Neural progenitor cell (in vitro differentiated cells): ENCODE measurements around the gene KRT33A. TPM values are rescaled to one million over a fixed set of nuclear protein-coding genes. Genes with fewer than 3 reads are reported as not detected.

Source experiments
- DNase-seq: peaks from one replicate; pipeline ENCODE4 v3.0.0-alpha.2; 2016; ENCODE audit warnings: low spot score
- H2AFZ ChIP-seq: fragments of 200-600 bp; sonication (generic); replicated peaks from 2 replicates; pipeline ENCODE4 v1.6.1; 2016; ENCODE audit warnings: antibody characterized with exemption
- H3F3A ChIP-seq: fragments of 200-600 bp; sonication (generic); 2 replicates; pipeline ENCODE4 v1.6.1; 2016; ENCODE audit warnings: antibody characterized with exemption, low read depth
- H3K27ac ChIP-seq: fragments of 200-600 bp; sonication (generic); 2 replicates; pipeline ENCODE4 v1.5.1; 2016; ENCODE audit warnings: mild to moderate bottlenecking
- H3K27me3 ChIP-seq: fragments of 200-600 bp; sonication (generic); 2 replicates; pipeline ENCODE4 v1.6.1; 2016; ENCODE audit warnings: mild to moderate bottlenecking, moderate library complexity
- H3K36me3 ChIP-seq: fragments of 200-600 bp; sonication (generic); 2 replicates; pipeline ENCODE4 v1.5.1; 2016
- H3K4me1 ChIP-seq: fragments of 200-600 bp; sonication (generic); 2 replicates; pipeline ENCODE4 v1.6.1; 2016; ENCODE audit warnings: mixed run types
- H3K4me2 ChIP-seq: fragments of 200-600 bp; sonication (generic); 2 replicates; pipeline ENCODE4 v1.6.1; 2016
- H3K4me3 ChIP-seq: fragments of 200-600 bp; sonication (generic); 2 replicates; pipeline ENCODE4 v1.5.1; 2016
- H3K79me2 ChIP-seq: fragments of 200-600 bp; sonication (generic); 2 replicates; pipeline ENCODE4 v1.6.1; 2016; ENCODE audit warnings: low read depth
- H3K9ac ChIP-seq: fragments of 200-600 bp; sonication (generic); 2 replicates; pipeline ENCODE4 v1.6.1; 2016
- H3K9me3 ChIP-seq: fragments of 200-600 bp; sonication (generic); 2 replicates; pipeline ENCODE4 v1.5.1; 2016; ENCODE audit warnings: low read depth
- H4K20me1 ChIP-seq: fragments of 200-600 bp; sonication (generic); 2 replicates; pipeline ENCODE4 v1.6.1; 2016; ENCODE audit warnings: low read depth
- H3K27ac Mint-ChIP-seq: 3 replicates; pipeline ENCODE4 v1.8.0; 2021; ENCODE audit warnings: mixed read lengths
- H3K27me3 Mint-ChIP-seq: 2 replicates; pipeline ENCODE4 v1.8.0; 2022; ENCODE audit warnings: low read depth, mild to moderate bottlenecking, inconsistent platforms, moderate library complexity, mixed read lengths; ENCODE audit not compliant: insufficient read depth
- H3K36me3 Mint-ChIP-seq: 3 replicates; pipeline ENCODE4 v1.8.0; 2021; ENCODE audit warnings: mixed read lengths
- H3K4me1 Mint-ChIP-seq: 3 replicates; pipeline ENCODE4 v1.8.0; 2021; ENCODE audit warnings: mixed read lengths
- H3K4me3 Mint-ChIP-seq: 3 replicates; pipeline ENCODE4 v1.8.0; 2021; ENCODE audit warnings: mild to moderate bottlenecking, moderate library complexity, mixed read lengths
- H3K9me3 Mint-ChIP-seq: 3 replicates; pipeline ENCODE4 v1.8.0; 2020; ENCODE audit warnings: mixed read lengths
- EZH2 ChIP-seq: fragments of 200-600 bp; sonication (generic); IDR thresholded peaks from 2 replicates; pipeline ENCODE4 v1.6.1; 2017; ENCODE audit warnings: antibody characterized with exemption, mild to moderate bottlenecking, moderate library complexity
- EZH2phosphoT487 ChIP-seq: fragments of 200-600 bp; sonication (generic); IDR thresholded peaks from 2 replicates; pipeline ENCODE4 v1.6.1; 2017; ENCODE audit warnings: antibody characterized with exemption
- total RNA-seq: library from RNA; depleted of rRNA; stranded (reverse); fragments of >200 nt; gene quantifications from 2 replicates; pipeline ENCODE4 v1.2.3, GENCODE V29; 2015; ENCODE audit warnings: low replicate concordance
- TF ChIP-seq, protein P1 (sequence below): fragments of 200-600 bp; sonication (generic); IDR thresholded peaks from 2 replicates; pipeline ENCODE4 v1.5.1; 2017; ENCODE audit warnings: antibody characterized with exemption, mild to moderate bottlenecking

Gene KRT33A
- total RNA-seq, 1 donor from 2014 or later = not detected

DNA sequence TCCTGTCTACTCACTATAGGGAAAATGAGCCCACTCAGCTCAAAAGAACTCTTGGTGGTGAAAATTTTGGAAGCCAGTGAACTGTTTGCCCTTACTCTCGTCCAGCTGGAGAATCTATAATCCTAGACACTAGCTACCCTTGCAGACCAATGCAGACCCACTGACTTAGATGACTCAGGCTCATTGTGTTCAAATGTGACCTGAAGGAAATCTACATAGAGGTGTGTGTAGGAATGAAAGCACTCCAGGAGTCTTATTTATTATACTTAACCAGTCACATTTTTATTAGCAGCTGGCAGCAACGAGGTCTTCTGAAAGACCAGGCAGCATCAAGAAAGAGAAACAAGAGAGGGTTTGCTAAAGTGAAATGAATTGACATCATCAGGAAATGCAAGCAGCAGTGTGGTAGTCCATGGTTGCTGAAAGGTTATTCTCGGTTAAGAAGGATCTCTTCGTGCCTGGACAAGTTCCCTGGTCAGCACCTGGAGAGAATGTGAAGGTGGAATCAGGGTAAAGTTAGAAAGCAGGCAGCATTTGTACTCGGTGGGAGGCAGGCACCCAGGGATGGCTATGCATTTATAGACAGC is 49.3 kb downstream of the KRT33A start:
- Mint-ChIP-seq H3K27me3 (peaks cover 4% of the 10 kb centered on the region), H3K9me3 (no peaks in the 10 kb centered on the region), H3K36me3 (no peaks in the 10 kb centered on the region), H3K27ac (no peak overlapping the region), H3K4me1 (no peaks in the 10 kb centered on the region), H3K4me3 (no peak overlapping the region)
- H2AFZ ChIP-seq = no peak overlapping the region
- H3K4me1 ChIP-seq = no peaks in the 10 kb centered on the region
- no peaks in the 10 kb centered on the region for H3K27me3 ChIP-seq
- H4K20me1 ChIP-seq = no peaks in the 10 kb centered on the region
- H3K4me3 ChIP-seq = no peak overlapping the region
- TF ChIP-seq EZH2 (no peak), EZH2phosphoT487 (no peak)
- TF ChIP-seq, protein P1, sequence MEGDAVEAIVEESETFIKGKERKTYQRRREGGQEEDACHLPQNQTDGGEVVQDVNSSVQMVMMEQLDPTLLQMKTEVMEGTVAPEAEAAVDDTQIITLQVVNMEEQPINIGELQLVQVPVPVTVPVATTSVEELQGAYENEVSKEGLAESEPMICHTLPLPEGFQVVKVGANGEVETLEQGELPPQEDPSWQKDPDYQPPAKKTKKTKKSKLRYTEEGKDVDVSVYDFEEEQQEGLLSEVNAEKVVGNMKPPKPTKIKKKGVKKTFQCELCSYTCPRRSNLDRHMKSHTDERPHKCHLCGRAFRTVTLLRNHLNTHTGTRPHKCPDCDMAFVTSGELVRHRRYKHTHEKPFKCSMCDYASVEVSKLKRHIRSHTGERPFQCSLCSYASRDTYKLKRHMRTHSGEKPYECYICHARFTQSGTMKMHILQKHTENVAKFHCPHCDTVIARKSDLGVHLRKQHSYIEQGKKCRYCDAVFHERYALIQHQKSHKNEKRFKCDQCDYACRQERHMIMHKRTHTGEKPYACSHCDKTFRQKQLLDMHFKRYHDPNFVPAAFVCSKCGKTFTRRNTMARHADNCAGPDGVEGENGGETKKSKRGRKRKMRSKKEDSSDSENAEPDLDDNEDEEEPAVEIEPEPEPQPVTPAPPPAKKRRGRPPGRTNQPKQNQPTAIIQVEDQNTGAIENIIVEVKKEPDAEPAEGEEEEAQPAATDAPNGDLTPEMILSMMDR = no peak
- no peak overlapping the region for H3K4me2 ChIP-seq
- DNase-seq = no peak
- H3K9me3 ChIP-seq = no peaks in the 10 kb centered on the region
- H3F3A ChIP-seq = no peaks in the 10 kb centered on the region
- H3K9ac ChIP-seq = no peak overlapping the region
- no peak overlapping the region for H3K27ac ChIP-seq
- no peaks in the 10 kb centered on the region for H3K36me3 ChIP-seq
- H3K79me2 ChIP-seq = no peaks in the 10 kb centered on the region

DNA sequence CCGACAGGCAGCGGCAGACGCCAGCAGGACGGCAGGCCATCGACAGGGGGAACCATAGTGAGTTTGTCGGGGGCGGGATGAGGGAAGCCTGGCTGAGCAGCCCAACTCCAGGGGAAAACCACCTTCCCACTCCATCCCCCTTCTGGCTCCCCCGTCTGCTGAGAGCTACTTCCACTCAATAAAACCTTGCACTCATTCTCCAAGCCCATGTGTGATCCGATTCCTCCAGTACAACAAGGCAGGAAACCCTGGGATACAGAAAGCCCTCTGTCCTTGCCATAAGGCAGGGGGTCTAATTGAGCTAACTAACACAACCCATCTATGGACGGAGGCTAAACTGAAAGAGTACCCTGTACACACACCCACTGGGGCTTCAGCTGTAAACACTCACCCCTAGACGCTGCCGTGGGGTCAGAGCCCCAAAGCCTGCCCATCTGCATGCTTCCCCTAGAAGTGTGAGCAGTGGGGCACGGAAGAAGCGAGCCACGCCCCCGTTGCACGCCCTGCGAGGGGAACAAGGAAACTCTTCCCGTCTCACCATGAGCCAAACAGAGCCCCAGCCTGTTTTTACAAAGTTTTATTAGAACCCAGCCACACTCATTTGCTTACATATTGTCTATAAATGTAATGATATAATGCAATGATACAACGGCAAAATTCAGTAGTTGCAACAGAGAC is 52.0 kb downstream of the KRT33A start:
- H3K9me3 Mint-ChIP-seq = no peaks in the 10 kb centered on the region
- Histone ChIP-seq H3K4me1 (no peaks in the 10 kb centered on the region), H3K4me2 (no peak overlapping the region), H3K4me3 (no peak overlapping the region), H3F3A (no peaks in the 10 kb centered on the region), H3K36me3 (no peaks in the 10 kb centered on the region), H3K9ac (no peak overlapping the region), H2AFZ (no peak overlapping the region), H4K20me1 (no peaks in the 10 kb centered on the region), H3K27me3 (no peaks in the 10 kb centered on the region), H3K79me2 (no peaks in the 10 kb centered on the region), H3K27ac (no peak overlapping the region), H3K9me3 (no peaks in the 10 kb centered on the region)
- TF ChIP-seq EZH2 (no peak), EZH2phosphoT487 (no peak)
- TF ChIP-seq, protein P1 = no peak
- H3K27ac Mint-ChIP-seq = no peak overlapping the region
- H3K4me3 Mint-ChIP-seq = no peak overlapping the region
- DNase-seq = no peak
- no peaks in the 10 kb centered on the region for H3K36me3 Mint-ChIP-seq
- peaks cover 2% of the 10 kb centered on the region for H3K27me3 Mint-ChIP-seq
- no peaks in the 10 kb centered on the region for H3K4me1 Mint-ChIP-seq

DNA sequence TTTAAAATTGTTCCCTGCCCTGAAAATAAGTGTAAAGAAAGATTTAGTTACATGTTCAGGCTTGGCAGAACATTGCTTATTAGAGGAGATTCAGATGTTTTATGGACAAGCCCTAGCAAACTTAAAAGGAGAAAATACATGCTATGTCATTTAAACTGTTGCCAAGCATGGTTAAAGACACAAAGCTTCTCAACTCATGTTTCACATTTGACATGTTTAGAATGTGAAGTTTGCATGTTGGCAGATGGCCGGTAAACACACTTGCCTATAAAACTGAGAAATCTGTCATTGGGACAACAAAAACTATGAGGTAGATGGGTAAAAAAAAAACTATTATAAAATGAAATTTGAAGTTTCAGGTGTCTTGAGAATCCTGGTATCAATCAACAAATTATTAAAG is 53.8 kb downstream of the KRT33A start:
- DNase-seq = no peak
- Histone ChIP-seq H3K79me2 (no peaks in the 10 kb centered on the region), H3F3A (no peaks in the 10 kb centered on the region), H3K9ac (no peak overlapping the region), H3K4me3 (no peak overlapping the region), H3K36me3 (no peaks in the 10 kb centered on the region), H3K4me2 (no peak overlapping the region), H4K20me1 (no peaks in the 10 kb centered on the region), H3K27me3 (no peaks in the 10 kb centered on the region), H3K9me3 (no peaks in the 10 kb centered on the region), H2AFZ (no peak overlapping the region), H3K4me1 (no peaks in the 10 kb centered on the region), H3K27ac (no peak overlapping the region)
- Mint-ChIP-seq H3K27ac (no peak overlapping the region), H3K4me3 (no peak overlapping the region), H3K27me3 (peaks cover 2% of the 10 kb centered on the region), H3K36me3 (no peaks in the 10 kb centered on the region), H3K4me1 (no peaks in the 10 kb centered on the region), H3K9me3 (no peaks in the 10 kb centered on the region)
- TF ChIP-seq EZH2 (no peak), EZH2phosphoT487 (no peak)
- TF ChIP-seq, protein P1 = no peak

Other genes with a start within 250 kb of the KRT33A start
- not detected in 2 replicates for gene KRTAP4-16, start 248.6 kb downstream of the KRT33A start, total RNA-seq
- not detected in 2 replicates for gene KRTAP4-9, start 245.4 kb downstream of the KRT33A start, total RNA-seq
- not detected in 2 replicates for gene KRTAP4-11, start 232.5 kb downstream of the KRT33A start, total RNA-seq
- gene KRTAP4-12, start 226.6 kb downstream of the KRT33A start, total RNA-seq = not detected in 2 replicates
- gene KRTAP4-6, start 210.3 kb downstream of the KRT33A start, total RNA-seq = not detected in 2 replicates
- gene KRTAP4-5, start 201.0 kb downstream of the KRT33A start, total RNA-seq = not detected in 2 replicates
- not detected in 2 replicates for gene KRTAP4-4, start 190.1 kb downstream of the KRT33A start, total RNA-seq
- not detected in 2 replicates for gene KRTAP4-3, start 182.6 kb downstream of the KRT33A start, total RNA-seq
- not detected in 2 replicates for gene KRTAP4-2, start 172.6 kb downstream of the KRT33A start, total RNA-seq
- 0.12 TPM in 1 of 2 replicates, not detected in the other for gene KRTAP4-1, start 165.9 kb downstream of the KRT33A start, total RNA-seq
- not detected in 2 replicates for gene KRTAP9-1, start 160.9 kb downstream of the KRT33A start, total RNA-seq
- gene KRTAP9-2, start 124.2 kb downstream of the KRT33A start, total RNA-seq = not detected in 2 replicates
- gene KRTAP9-3, start 118.4 kb downstream of the KRT33A start, total RNA-seq = not detected in 2 replicates
- not detected in 2 replicates for gene KRTAP9-8, start 112.8 kb downstream of the KRT33A start, total RNA-seq
- gene KRTAP9-4, start 101.1 kb downstream of the KRT33A start, total RNA-seq = not detected in 2 replicates
- gene KRTAP9-9, start 95.4 kb downstream of the KRT33A start, total RNA-seq = not detected in 2 replicates
- not detected in 2 replicates for gene KRTAP9-6, start 85.5 kb downstream of the KRT33A start, total RNA-seq
- not detected in 2 replicates for gene KRTAP9-7, start 75.1 kb downstream of the KRT33A start, total RNA-seq
- gene KRTAP29-1, start 48.0 kb downstream of the KRT33A start, total RNA-seq = not detected in 2 replicates
- not detected in 2 replicates for gene KRTAP16-1, start 41.5 kb downstream of the KRT33A start, total RNA-seq
- gene KRTAP17-1, start 35.1 kb downstream of the KRT33A start, total RNA-seq = not detected in 2 replicates
- gene KRT33B, start 19.0 kb upstream of the KRT33A start, total RNA-seq = not detected in 2 replicates
- gene KRT34, start 31.5 kb upstream of the KRT33A start, total RNA-seq = not detected in 2 replicates
- not detected in 2 replicates for gene KRT31, start 46.8 kb upstream of the KRT33A start, total RNA-seq
- gene KRT37, start 73.8 kb upstream of the KRT33A start, total RNA-seq = not detected in 2 replicates
- gene KRT38, start 90.2 kb upstream of the KRT33A start, total RNA-seq = not detected in 2 replicates
- not detected in 2 replicates for gene KRT32, start 116.6 kb upstream of the KRT33A start, total RNA-seq
- not detected in 2 replicates for gene KRT35, start 130.3 kb upstream of the KRT33A start, total RNA-seq
- not detected in 2 replicates for gene KRT36, start 139.1 kb upstream of the KRT33A start, total RNA-seq
- not detected in 2 replicates for gene KRT13, start 154.8 kb upstream of the KRT33A start, total RNA-seq
- 0.15 TPM in 1 of 2 replicates, not detected in the other for gene KRT15, start 168.1 kb upstream of the KRT33A start, total RNA-seq
- 114 and 184 TPM in 2 replicates for gene KRT19, start 177.5 kb upstream of the KRT33A start, total RNA-seq
- not detected in 2 replicates for gene KRT9, start 221.2 kb upstream of the KRT33A start, total RNA-seq
- not detected in 2 replicates for gene KRT14, start 236.1 kb upstream of the KRT33A start, total RNA-seq